HCT116 (cell line): ENCODE measurements around the gene POFUT2. TPM values are rescaled to one million over a fixed set of nuclear protein-coding genes. Genes with fewer than 3 reads are reported as not detected.

Experiments
- ATAC-seq: fragments of 200-7000 bp; cut with Tn5 transposase; 2 replicates; pipeline ENCODE4 v1.9.1; 2020; ENCODE audit warnings: mild to moderate bottlenecking, moderate library complexity
- BruUV-seq: library from RNA; stranded (reverse); fragments of 400-500 nt; replicated peaks from 2 replicates; lab custom pipeline; 2021; lab: Mats Ljungman, UMichigan
- CTCF ChIA-PET: fragments of 300-600 bp; sonication (Branson Sonifier 250); formaldehyde crosslinking; loops from one replicate; lab custom pipeline; 2021; ENCODE audit warnings: antibody characterized with exemption; lab: Charles Lee
- POLR2A ChIA-PET: fragments of 300-600, 350-600 bp; sonication (Branson Sonifier 250); formaldehyde crosslinking; loops from one replicate; lab custom pipeline; 2021; ENCODE audit warnings: antibody characterized with exemption; lab: Charles Lee
- RAD21 ChIA-PET, 2 experiments: fragments of 300-600 bp; sonication (Branson Sonifier 250); formaldehyde crosslinking; loops; one replicate each; lab custom pipeline; 2023; ENCODE audit warnings: low total read pairs in 2 of 2; ENCODE audit not compliant: uncharacterized antibody in 2 of 2, unreplicated experiment in 2 of 2, low non-redundant PET in 1 of 2; lab: Charles Lee
- DNase-seq: peaks from one replicate; pipeline ENCODE4 v3.0.0-alpha.2; 2010; ENCODE audit warnings: low read depth, low spot score
- H2AFZ ChIP-seq: fragments of 200-600 bp; shearing (Covaris generic), sonication (generic); 2 replicates; pipeline ENCODE4 v1.6.1; 2017; ENCODE audit warnings: low read depth, mixed run types, mixed read lengths, antibody characterized with exemption, low read length; ENCODE audit not compliant: poor library complexity, severe bottlenecking
- H3K27ac ChIP-seq: 2 replicates; pipeline ENCODE4 v1.5.1; 2012; ENCODE audit warnings: low read depth, low read length
- H3K27me3 ChIP-seq: fragments of 200-600 bp; sonication (generic); 2 replicates; pipeline ENCODE4 v1.6.1; 2016; ENCODE audit warnings: mixed run types, low read length, mixed read lengths; ENCODE audit not compliant: insufficient read depth
- H3K36me3 ChIP-seq, 2 experiments: fragments of 200-500 bp in 1 of 2; fragments of 200-600 bp in 1 of 2; sonication (Bioruptor generic) in 1 of 2; sonication (generic) in 1 of 2; 2 replicates each; pipeline versions ENCODE4 v1.5.1 to v1.6.1; 2014 to 2016; ENCODE audit warnings: low read length in 2 of 2, inconsistent platforms in 1 of 2, mixed read lengths in 1 of 2, mixed run types in 1 of 2; ENCODE audit not compliant: insufficient read depth in 2 of 2, control insufficient read depth in 1 of 2
- H3K4me1 ChIP-seq, 2 experiments: fragments of 200-600 bp in 1 of 2; sonication (generic) in 1 of 2; 2 replicates each; pipeline versions ENCODE4 v1.5.1 to v1.6.1; 2012 to 2017; ENCODE audit warnings: low read length in 2 of 2, inconsistent platforms in 1 of 2, mild to moderate bottlenecking in 1 of 2, mixed read lengths in 1 of 2, mixed run types in 1 of 2, moderate library complexity in 1 of 2; ENCODE audit not compliant: insufficient read depth in 2 of 2, control insufficient read depth in 1 of 2
- H3K4me2 ChIP-seq: fragments of 200-600 bp; sonication (generic); 2 replicates; pipeline ENCODE4 v1.6.1; 2017; ENCODE audit warnings: mixed run types, low read length, mixed read lengths
- H3K4me3 ChIP-seq, 2 experiments: fragments of 200-600 bp in 1 of 2; sonication (generic) in 1 of 2; replicated peaks in 1 of 2; 2 replicates each; pipeline ENCODE4 v1.5.1; 2011 to 2016; ENCODE audit warnings: low read length in 2 of 2, control low read depth in 1 of 2, low read depth in 1 of 2, mild to moderate bottlenecking in 1 of 2, mixed read lengths in 1 of 2, mixed run types in 1 of 2
- H3K79me2 ChIP-seq: fragments of 200-600 bp; sonication (generic); 2 replicates; pipeline ENCODE4 v1.6.1; 2017; ENCODE audit warnings: mild to moderate bottlenecking, mixed run types, low read length, moderate library complexity, mixed read lengths; ENCODE audit not compliant: insufficient read depth
- H3K9ac ChIP-seq: fragments of 200-600 bp; sonication (generic); 2 replicates; pipeline ENCODE4 v1.6.1; 2016; ENCODE audit warnings: low read length, mixed read lengths
- H3K9me2 ChIP-seq: fragments of 200-600 bp; sonication (generic), shearing (Covaris generic); 2 replicates; pipeline ENCODE4 v1.6.1; 2017; ENCODE audit warnings: mixed run types, mild to moderate bottlenecking, moderate library complexity; ENCODE audit not compliant: insufficient read depth
- H3K9me3 ChIP-seq, 2 experiments: fragments of 200-500 bp in 1 of 2; fragments of 200-600 bp in 1 of 2; sonication (Bioruptor generic) in 1 of 2; sonication (generic) in 1 of 2; 2 replicates each; pipeline ENCODE4 v1.6.1; 2014 to 2017; ENCODE audit warnings: low read length in 2 of 2, mixed read lengths in 2 of 2, inconsistent platforms in 1 of 2, low read depth in 1 of 2, mild to moderate bottlenecking in 1 of 2, mixed run types in 1 of 2, moderate library complexity in 1 of 2; ENCODE audit not compliant: control insufficient read depth in 1 of 2, insufficient read depth in 1 of 2
- H4K20me1 ChIP-seq: fragments of 200-600 bp; sonication (generic), shearing (Covaris generic); 2 replicates; pipeline ENCODE4 v1.6.1; 2017; ENCODE audit warnings: mixed run types, mild to moderate bottlenecking, moderate library complexity; ENCODE audit not compliant: insufficient read depth
- ATF3 ChIP-seq: IDR thresholded peaks from 2 replicates; pipeline ENCODE4 v1.6.1; 2012
- CBX3 ChIP-seq: IDR thresholded peaks from 2 replicates; pipeline ENCODE4 v1.6.1; 2012; ENCODE audit warnings: low read depth
- CEBPB ChIP-seq: IDR thresholded peaks from 2 replicates; pipeline ENCODE4 v1.6.1; 2012; ENCODE audit warnings: low read depth
- EGR1 ChIP-seq: IDR thresholded peaks from 2 replicates; pipeline ENCODE4 v1.6.1; 2012; ENCODE audit warnings: low read depth
- ELF1 ChIP-seq: IDR thresholded peaks from 2 replicates; pipeline ENCODE4 v1.6.1; 2012; ENCODE audit warnings: low read depth, borderline replicate concordance
- EZH2 ChIP-seq: fragments of 200-600 bp; sonication (generic); IDR thresholded peaks from 2 replicates; pipeline ENCODE4 v1.6.1; 2017; ENCODE audit warnings: antibody characterized with exemption, mixed run types
- EZH2phosphoT487 ChIP-seq: fragments of 200-600 bp; IDR thresholded peaks from 2 replicates; pipeline ENCODE4 v1.6.1; 2018; ENCODE audit warnings: antibody characterized with exemption, borderline replicate concordance
- FOSL1 ChIP-seq: IDR thresholded peaks from 2 replicates; pipeline ENCODE4 v1.6.1; 2012; ENCODE audit warnings: low read depth
- JUND ChIP-seq: IDR thresholded peaks from 2 replicates; pipeline ENCODE4 v1.6.1; 2012
- POLR2A ChIP-seq: IDR thresholded peaks from 2 replicates; pipeline ENCODE4 v1.7.0; 2011; ENCODE audit warnings: borderline replicate concordance; ENCODE audit not compliant: insufficient read depth, insufficient read length; ENCODE audit errors: extremely low read depth
- POLR2AphosphoS5 ChIP-seq: IDR thresholded peaks from 2 replicates; pipeline ENCODE4 v1.6.1; 2011; ENCODE audit warnings: mild to moderate bottlenecking, low read depth, low read length, moderate library complexity
- RAD21 ChIP-seq: IDR thresholded peaks from 2 replicates; pipeline ENCODE4 v1.6.1; 2012; ENCODE audit warnings: low read depth, mild to moderate bottlenecking
- REST ChIP-seq: IDR thresholded peaks from 2 replicates; pipeline ENCODE4 v1.6.1; 2012; ENCODE audit warnings: low read depth
- SP1 ChIP-seq: IDR thresholded peaks from 2 replicates; pipeline ENCODE4 v1.6.1; 2012; ENCODE audit warnings: low read depth
- SRF ChIP-seq: IDR thresholded peaks from 2 replicates; pipeline ENCODE4 v1.6.1; 2012; ENCODE audit warnings: low read depth
- TCF7L2 ChIP-seq: IDR thresholded peaks from 2 replicates; pipeline ENCODE4 v1.7.0; 2011; ENCODE audit warnings: borderline replicate concordance, inconsistent platforms; ENCODE audit not compliant: insufficient read depth, insufficient read length; ENCODE audit errors: extremely low read depth
- ZFX ChIP-seq: fragments of 450-650 bp; IDR thresholded peaks from 2 replicates; pipeline ENCODE4 v1.6.1; 2017
- ZNF274 ChIP-seq: fragments of 200-500 bp; sonication (Bioruptor generic); IDR thresholded peaks from 2 replicates; pipeline ENCODE4 v1.6.1; 2014; ENCODE audit warnings: mild to moderate bottlenecking, low read depth, low read length, inconsistent platforms
- intact Hi-C: fragments of 100-400 bp; cut with micrococcal nuclease; formaldehyde crosslinking; loops from 2 replicates; pipeline ENCODE4 v1.10.0; 2022
- total RNA-seq: library from RNA; stranded (reverse); gene quantifications from one replicate; pipeline ENCODE4 v1.2.1, GENCODE V29; 2021; ENCODE audit not compliant: unreplicated experiment
- TF ChIP-seq, protein P1 (sequence below): IDR thresholded peaks from 2 replicates; pipeline ENCODE4 v1.6.1; 2012
- TF ChIP-seq, protein P2 (sequence below), 3 experiments: fragments of 200-600 bp in 1 of 3; sonication (generic) in 1 of 3; IDR thresholded peaks in 2 of 3; conservative IDR thresholded peaks in 1 of 3; 2 replicates each; pipeline ENCODE4 v1.5.1; 2012 to 2017; ENCODE audit warnings: low read depth in 2 of 3, low read length in 2 of 3, antibody characterized with exemption in 1 of 3, borderline replicate concordance in 1 of 3, control low read depth in 1 of 3, mild to moderate bottlenecking in 1 of 3, mixed read lengths in 1 of 3, mixed run types in 1 of 3, moderate library complexity in 1 of 3; ENCODE audit not compliant: insufficient read depth in 1 of 3

The POFUT2 gene
- total RNA-seq, 1 experiment from 2014 or later, result 20.5 TPM

DNA sequence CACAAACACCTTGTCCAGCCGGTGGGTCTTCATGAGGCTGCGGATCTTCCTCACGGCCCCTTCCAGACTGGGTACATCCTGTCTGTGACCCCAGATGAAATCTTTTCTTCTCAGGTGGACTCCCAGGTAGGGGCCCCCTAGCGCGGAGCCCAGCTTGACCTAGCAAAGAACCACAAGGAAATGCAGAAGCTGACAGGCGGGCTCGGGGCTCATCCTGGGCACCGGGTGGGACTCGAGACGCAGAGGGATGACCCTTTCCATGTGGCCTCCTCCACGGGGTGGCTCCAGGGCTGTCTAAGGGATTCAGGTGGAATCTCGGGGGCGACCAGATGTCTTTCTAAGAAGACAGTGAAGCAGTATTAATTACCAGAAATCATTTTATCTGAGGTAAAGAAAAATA, 17.8 kb downstream of the POFUT2 start:
- intact Hi-C loops, result no loop called here
- DNase-seq (no peak), ATAC-seq (no peak)
- TF ChIP-seq REST, result no peak
- no peak for TF ChIP-seq EGR1
- TF ChIP-seq EZH2, result no peak
- no peak for TF ChIP-seq SP1
- no peak for TF ChIP-seq POLR2A
- TF ChIP-seq, protein P1, sequence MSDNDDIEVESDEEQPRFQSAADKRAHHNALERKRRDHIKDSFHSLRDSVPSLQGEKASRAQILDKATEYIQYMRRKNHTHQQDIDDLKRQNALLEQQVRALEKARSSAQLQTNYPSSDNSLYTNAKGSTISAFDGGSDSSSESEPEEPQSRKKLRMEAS, result no peak
- no peak for TF ChIP-seq CBX3
- no peak for TF ChIP-seq SRF
- no peak for TF ChIP-seq POLR2AphosphoS5
- TF ChIP-seq TCF7L2, result no peak
- no peak for TF ChIP-seq CEBPB
- no peak for TF ChIP-seq RAD21
- no peak for TF ChIP-seq JUND
- no peak for TF ChIP-seq ZFX
- TF ChIP-seq ELF1, result no peak
- no peak for TF ChIP-seq EZH2phosphoT487
- TF ChIP-seq FOSL1, result no peak
- no peak for TF ChIP-seq ATF3
- TF ChIP-seq, protein P2, sequence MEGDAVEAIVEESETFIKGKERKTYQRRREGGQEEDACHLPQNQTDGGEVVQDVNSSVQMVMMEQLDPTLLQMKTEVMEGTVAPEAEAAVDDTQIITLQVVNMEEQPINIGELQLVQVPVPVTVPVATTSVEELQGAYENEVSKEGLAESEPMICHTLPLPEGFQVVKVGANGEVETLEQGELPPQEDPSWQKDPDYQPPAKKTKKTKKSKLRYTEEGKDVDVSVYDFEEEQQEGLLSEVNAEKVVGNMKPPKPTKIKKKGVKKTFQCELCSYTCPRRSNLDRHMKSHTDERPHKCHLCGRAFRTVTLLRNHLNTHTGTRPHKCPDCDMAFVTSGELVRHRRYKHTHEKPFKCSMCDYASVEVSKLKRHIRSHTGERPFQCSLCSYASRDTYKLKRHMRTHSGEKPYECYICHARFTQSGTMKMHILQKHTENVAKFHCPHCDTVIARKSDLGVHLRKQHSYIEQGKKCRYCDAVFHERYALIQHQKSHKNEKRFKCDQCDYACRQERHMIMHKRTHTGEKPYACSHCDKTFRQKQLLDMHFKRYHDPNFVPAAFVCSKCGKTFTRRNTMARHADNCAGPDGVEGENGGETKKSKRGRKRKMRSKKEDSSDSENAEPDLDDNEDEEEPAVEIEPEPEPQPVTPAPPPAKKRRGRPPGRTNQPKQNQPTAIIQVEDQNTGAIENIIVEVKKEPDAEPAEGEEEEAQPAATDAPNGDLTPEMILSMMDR (IDR thresholded peaks at IDR 0.05 in 2 of 3, conservative IDR thresholded peaks at IDR 0.05 in 1 of 3; ENCODE audit: borderline replicate concordance in 1 of 3, insufficient read depth in 1 of 3, low read depth in 2 of 3, low read length in 2 of 3), result no peak
- TF ChIP-seq ZNF274, result no peak
- no peak overlapping the region for H3K27ac ChIP-seq
- H3K79me2 ChIP-seq, result peaks cover 24% of the 10 kb centered on the region
- CTCF ChIA-PET, result interaction anchor here (2.4 to 2.5 kb wide), 2 partner anchors 130 to 132 kb away, joined by 9 to 13 read pairs; no protein-coding TSS in a partner anchor
- H4K20me1 ChIP-seq, result no peaks in the 10 kb centered on the region
- no peak overlapping the region for H2AFZ ChIP-seq
- POLR2A ChIA-PET, result no interaction called here
- H3K4me2 ChIP-seq, result no peak overlapping the region
- H3K9me2 ChIP-seq, result no peaks in the 10 kb centered on the region
- H3K4me3 ChIP-seq, result no peak overlapping the region
- H3K4me1 ChIP-seq, result no peaks in the 10 kb centered on the region
- H3K9ac ChIP-seq, result no peak overlapping the region
- RAD21 ChIA-PET, result interaction anchor here in 1 of 2 experiments (1.0 kb wide), 1 partner anchor 130 kb away, joined by 4 read pairs; no protein-coding TSS in a partner anchor
- no peaks in the 10 kb centered on the region for H3K27me3 ChIP-seq
- peaks cover 0 to 6% of the 10 kb centered on the region in 2 experiments; a peak in 1 of 4 replicates for H3K9me3 ChIP-seq
- no TSS peak for BruUV-seq
- H3K36me3 ChIP-seq, result peaks cover 16 to 32% of the 10 kb centered on the region in 2 experiments
